PFSK-1 (cell line): Measurements from ENCODE around the gene SUPT20HL2. TPM values are rescaled to one million over a fixed set of nuclear protein-coding genes. Genes with fewer than 3 reads are reported as not detected.

Source experiments
- FOXP2 ChIP-seq: optimal IDR thresholded peaks from 2 replicates; pipeline ENCODE3; 2011; ENCODE audit warnings: borderline replicate concordance, control low read depth, inconsistent platforms; ENCODE audit not compliant: insufficient read depth; ENCODE audit errors: extremely low read length, extremely low read depth
- POLR2AphosphoS5 ChIP-seq: IDR thresholded peaks from 2 replicates; pipeline ENCODE4 v1.6.1; 2012; ENCODE audit warnings: low read depth, mild to moderate bottlenecking, control low read depth, low read length, moderate library complexity
- REST ChIP-seq, 2 experiments: IDR thresholded peaks; 2 replicates each; pipeline versions ENCODE4 v1.6.1 to v1.8.0; 2011 to 2012; ENCODE audit warnings: low read depth in 2 of 2, low read length in 2 of 2, control low read depth in 1 of 2, inconsistent platforms in 1 of 2, mild to moderate bottlenecking in 1 of 2, moderate library complexity in 1 of 2; ENCODE audit not compliant: insufficient read depth in 1 of 2
- SIN3A ChIP-seq: IDR thresholded peaks from 2 replicates; pipeline ENCODE4 v1.6.1; 2012; ENCODE audit warnings: mild to moderate bottlenecking, low read length, moderate library complexity, borderline replicate concordance; ENCODE audit not compliant: insufficient read depth
- TAF1 ChIP-seq: IDR thresholded peaks from 2 replicates; pipeline ENCODE4 v1.6.1; 2012; ENCODE audit warnings: low read length, control low read depth, borderline replicate concordance; ENCODE audit not compliant: insufficient read depth
- polyA plus RNA-seq: library from polyadenylated mRNA; unstranded; fragments of >200 nt; gene quantifications from one replicate; pipeline ENCODE4 v1.2.1, GENCODE V29; 2012; ENCODE audit warnings: low read depth, missing spikeins; ENCODE audit not compliant: insufficient read length

The SUPT20HL2 gene
- polyA plus RNA-seq: not detected

DNA sequence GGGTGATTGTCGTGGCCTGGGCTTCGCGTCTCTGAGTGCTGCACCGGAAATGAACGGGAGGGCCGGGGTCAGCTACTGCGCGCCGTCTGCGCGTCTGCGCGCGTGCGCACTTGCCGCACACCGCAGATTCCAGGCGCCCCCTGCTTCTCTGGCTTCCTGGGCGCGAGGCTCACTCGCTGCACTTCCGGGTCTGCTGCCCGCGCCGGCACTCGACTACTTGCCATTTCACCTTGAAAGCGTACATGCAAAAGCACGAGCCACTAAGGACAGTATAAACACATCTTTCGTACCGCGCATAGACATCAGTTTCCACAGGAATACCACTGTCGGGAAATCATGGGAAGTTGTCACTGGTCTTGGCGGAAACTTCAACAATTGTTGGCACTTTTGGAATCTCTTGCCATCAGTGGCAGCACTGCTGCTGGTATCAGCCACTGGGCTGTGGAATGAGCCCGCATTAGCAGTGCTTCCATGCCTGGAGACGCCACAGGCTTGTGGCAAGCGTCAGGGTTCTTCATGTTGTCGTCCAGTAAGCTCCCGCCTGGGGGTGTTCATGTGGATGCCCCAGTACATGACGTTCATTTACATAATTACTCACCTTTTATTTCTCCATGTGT is at the start of gene SUPT20HL2:
SUPT20HL2 (minus strand) TSS at position 51 of the 617 bp plus-strand sequence. CDS start 754 bp downstream, outside the sequence.
- TF ChIP-seq TAF1 (no peak), SIN3A (no peak), POLR2AphosphoS5 (no peak), FOXP2 (no peak), REST (IDR thresholded peaks at IDR 0.05; ENCODE audit: insufficient read depth in 1 of 2, low read depth in 2 of 2, low read length in 2 of 2) (no peak)

DNA sequence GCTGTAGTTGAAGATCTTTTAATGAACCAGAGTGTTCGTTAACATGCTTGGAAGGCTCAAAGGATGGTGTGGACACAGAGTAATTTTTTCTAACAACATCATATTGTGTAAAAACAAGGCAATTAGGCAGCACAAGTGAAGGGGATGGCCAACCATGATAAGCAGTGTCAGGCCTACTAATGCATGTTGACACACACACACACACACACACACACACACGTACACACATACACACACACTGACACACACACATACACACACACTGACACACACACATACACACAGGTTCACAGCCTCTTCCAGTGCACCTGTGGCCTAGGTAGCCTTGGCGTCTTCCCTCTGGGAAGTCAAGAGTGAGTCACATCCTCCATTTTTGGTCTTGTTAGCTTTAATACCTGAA is 46.4 kb upstream of the SUPT20HL2 start, which contains the start of gene SUPT20HL1:
SUPT20HL1 (plus strand) TSS at position 368 of the 400 bp plus-strand sequence. CDS start 2,122 bp downstream, outside the sequence.
- no peak for TF ChIP-seq SIN3A
- TF ChIP-seq POLR2AphosphoS5: no peak
- TF ChIP-seq TAF1: no peak
- TF ChIP-seq REST (IDR thresholded peaks at IDR 0.05; ENCODE audit: insufficient read depth in 1 of 2, low read depth in 2 of 2, low read length in 2 of 2): no peak

GRCh38 chrX:24357106-24357505 is 43.2 kb upstream of the SUPT20HL2 start:
- no peak for TF ChIP-seq FOXP2
- TF ChIP-seq REST (IDR thresholded peaks at IDR 0.05; ENCODE audit: insufficient read depth in 1 of 2, low read depth in 2 of 2, low read length in 2 of 2): no peak
- no peak for TF ChIP-seq TAF1
- no peak for TF ChIP-seq SIN3A
- TF ChIP-seq POLR2AphosphoS5: no peak

- no peak for TF ChIP-seq POLR2AphosphoS5
- no peak for TF ChIP-seq SIN3A
- TF ChIP-seq FOXP2: no peak
- TF ChIP-seq REST (IDR thresholded peaks at IDR 0.05; ENCODE audit: insufficient read depth in 1 of 2, low read depth in 2 of 2, low read length in 2 of 2): no peak
- TF ChIP-seq TAF1: no peak
Measured at GRCh38 chrX:24355095-24355494, 41.2 kb upstream of the SUPT20HL2 start.

- TF ChIP-seq SIN3A (no peak), REST (IDR thresholded peaks at IDR 0.05; ENCODE audit: insufficient read depth in 1 of 2, low read depth in 2 of 2, low read length in 2 of 2) (peak; percentile 62 to 85; a peak in 3 of 4 replicates)
Measured at GRCh38 chrX:24350217-24350616, 36.3 kb upstream of the SUPT20HL2 start.
